ENCODE measurements around the gene OTOL1. TPM values are rescaled to one million over a fixed set of nuclear protein-coding genes. Genes with fewer than 3 reads are reported as not detected.
A peak's percentile ranks its signal among the peaks of the same experiment; 100 is the strongest.

Gene OTOL1
- total and polyA plus RNA-seq, 10 of the 15 experiments (the other 5 are each of a cell fraction or from before 2014, with no cell fraction given) = not detected

DNA sequence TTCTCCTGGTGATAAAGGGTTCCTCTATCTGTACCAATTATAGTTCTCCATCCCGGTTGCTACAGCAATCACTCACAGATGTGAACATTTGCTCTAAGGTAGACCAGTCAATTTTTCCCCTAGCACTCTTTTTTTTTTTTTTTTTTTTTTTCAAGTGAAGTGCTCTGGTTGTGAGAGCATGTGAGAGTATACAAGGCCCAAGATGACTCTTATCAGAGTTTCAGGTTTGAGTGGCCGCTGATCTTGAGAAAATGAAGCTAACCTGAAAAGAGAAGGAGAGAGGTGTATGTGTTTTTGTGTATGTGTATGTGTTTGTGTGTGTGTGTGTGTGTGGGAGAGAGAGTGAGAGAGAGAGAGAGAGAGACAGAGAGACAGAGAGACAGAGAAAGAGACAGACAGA is 44.4 kb upstream of the OTOL1 start:
- Histone ChIP-seq H3K9ac (ENCODE audit: control insufficient read depth, insufficient read depth, low read length) (no peak overlapping the region), H3K27me3 (replicated peaks in 1 of 2; ENCODE audit: control insufficient read depth in 2 of 2, insufficient read depth in 2 of 2, low read length in 1 of 2) (no peaks in the 10 kb centered on the region), H3K36me3 (ENCODE audit: control insufficient read depth in 2 of 2, insufficient read depth in 2 of 2, low read length in 1 of 2) (no peaks in the 10 kb centered on the region), H3K27ac (ENCODE audit: control insufficient read depth, insufficient read depth) (no peak overlapping the region), H3K4me1 (ENCODE audit: control insufficient read depth, insufficient read depth, low read length) (no peaks in the 10 kb centered on the region), H3K9me3 (replicated peaks; ENCODE audit: control insufficient read depth, insufficient read depth, low read length) (no peaks in the 10 kb centered on the region), H2AFZ (ENCODE audit: control insufficient read depth, low read depth, low read length) (no peak overlapping the region), H3K4me3 (no peak overlapping the region), H3K79me2 (ENCODE audit: control insufficient read depth, insufficient read depth, low read length) (no peaks in the 10 kb centered on the region), H3K4me2 (ENCODE audit: control insufficient read depth, insufficient read depth) (no peak overlapping the region), H4K20me1 (ENCODE audit: control insufficient read depth, insufficient read depth) (no peaks in the 10 kb centered on the region)
- ChIA-PET POLR2A (interaction anchor here (0.7 kb wide), 1 partner anchor 469 kb away, joined by 8 read pairs; no protein-coding TSS in a partner anchor), SMC1A (ENCODE audit: uncharacterized antibody, unreplicated experiment) (no interaction called here), RAD21 (ENCODE audit: unreplicated experiment) (interaction anchor here (0.7 kb wide), 1 partner anchor 96 kb away, joined by 4 read pairs; no protein-coding TSS in a partner anchor), CTCF (interaction anchor here (1.7 kb wide), 2 partner anchors 9 to 22 kb away, joined by 5 to 6 read pairs; no protein-coding TSS in a partner anchor)
- WGBS (ENCODE audit: insufficient coverage, insufficient replicate concordance, low lambda C conversion rate, missing lambda C conversion rate) = 4% methylated on average over 2 of the region's 2 CpGs
- in situ Hi-C loops (cut with MboI) = no loop called here
- no peak for FAIRE-seq
- BruUV-seq (replicated peaks) = no TSS peak
- ATAC-seq = peak; percentile 88
- TF ChIP-seq ZNF384 (IDR thresholded peaks at IDR 0.05; ENCODE audit: borderline replicate concordance, low read depth, low read length) (peak; percentile 55; the same call in 1 of the 2 replicates), HCFC1 (IDR thresholded peaks at IDR 0.05; ENCODE audit: low read length) (no peak)
- DNase-seq (ENCODE audit: low read depth, low spot score) = no peak
- intact Hi-C loops (cut with micrococcal nuclease; ENCODE audit: unreplicated experiment) = loop anchor here (5.0 kb wide), 2 partner anchors 85 to 105 kb away; no protein-coding TSS in a partner anchor

DNA sequence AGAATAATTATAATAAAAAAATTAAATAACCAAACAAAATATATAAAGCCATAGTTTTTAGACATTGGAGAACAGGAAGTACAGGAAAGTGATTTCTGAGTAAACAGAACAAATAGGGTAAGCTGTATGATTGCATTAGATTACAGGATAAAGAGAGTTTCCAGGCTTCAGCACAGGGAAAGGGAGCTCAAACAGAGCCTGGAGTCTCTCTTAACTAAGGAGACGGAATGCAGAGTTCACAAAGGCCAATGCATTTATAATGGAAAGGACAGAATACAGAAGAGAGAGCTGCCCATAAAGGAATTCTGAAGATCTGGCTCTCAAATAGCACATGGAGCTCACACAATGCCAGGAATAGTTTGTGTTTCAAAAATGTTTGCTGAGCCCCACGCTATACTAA is 42.0 kb upstream of the OTOL1 start:
- FAIRE-seq (no peak), DNase-seq (ENCODE audit: low read depth, low spot score) (no peak), ATAC-seq (no peak)
- H3K79me2 ChIP-seq (ENCODE audit: control insufficient read depth, insufficient read depth, low read length) = no peaks in the 10 kb centered on the region
- no peaks in the 10 kb centered on the region for H4K20me1 ChIP-seq (ENCODE audit: control insufficient read depth, insufficient read depth)
- POLR2A ChIA-PET = no interaction called here
- no peak overlapping the region for H3K4me2 ChIP-seq (ENCODE audit: control insufficient read depth, insufficient read depth)
- TF ChIP-seq ZBTB4 (CRISPR knock-in tag; IDR thresholded peaks at IDR 0.05) = no peak
- no peak for TF ChIP-seq SMARCA5 (IDR thresholded peaks at IDR 0.05)
- TF ChIP-seq NRF1 (conservative IDR thresholded peaks at IDR 0.05; ENCODE audit: low read depth, low read length) = no peak
- TF ChIP-seq TCF12 (IDR thresholded peaks at IDR 0.05; ENCODE audit: low read depth, low read length) = no peak
- no peak for TF ChIP-seq KDM1A (IDR thresholded peaks at IDR 0.05; ENCODE audit: borderline replicate concordance)
- TF ChIP-seq ATF2 (IDR thresholded peaks at IDR 0.05; ENCODE audit: low read length) = no peak
- no peak overlapping the region for H3K27ac ChIP-seq (ENCODE audit: control insufficient read depth, insufficient read depth)
- in situ Hi-C loops (cut with MboI) (no loop called here), intact Hi-C loops (cut with micrococcal nuclease; ENCODE audit: unreplicated experiment) (loop anchor here (5.0 kb wide), 2 partner anchors 83 to 103 kb away; no protein-coding TSS in a partner anchor)
- BruUV-seq (replicated peaks) = no TSS peak
- no peaks in the 10 kb centered on the region for H3K9me3 ChIP-seq (replicated peaks; ENCODE audit: control insufficient read depth, insufficient read depth, low read length)
- no peaks in the 10 kb centered on the region for H3K4me1 ChIP-seq (ENCODE audit: control insufficient read depth, insufficient read depth, low read length)
- RAD21 ChIA-PET (ENCODE audit: unreplicated experiment) = no interaction called here
- 13% methylated on average over 2 of the region's 2 CpGs for WGBS (ENCODE audit: insufficient coverage, insufficient replicate concordance, low lambda C conversion rate, missing lambda C conversion rate)
- H3K36me3 ChIP-seq (ENCODE audit: control insufficient read depth in 2 of 2, insufficient read depth in 2 of 2, low read length in 1 of 2) = no peaks in the 10 kb centered on the region
- H2AFZ ChIP-seq (ENCODE audit: control insufficient read depth, low read depth, low read length) = no peak overlapping the region
- H3K27me3 ChIP-seq (replicated peaks in 1 of 2; ENCODE audit: control insufficient read depth in 2 of 2, insufficient read depth in 2 of 2, low read length in 1 of 2) = no peaks in the 10 kb centered on the region
- SMC1A ChIA-PET (ENCODE audit: uncharacterized antibody, unreplicated experiment) = interaction anchor here (1.2 kb wide), 1 partner anchor 54 kb away, joined by 3 read pairs; no protein-coding TSS in a partner anchor
- no peak overlapping the region for H3K4me3 ChIP-seq
- H3K9ac ChIP-seq (ENCODE audit: control insufficient read depth, insufficient read depth, low read length) = no peak overlapping the region
- CTCF ChIA-PET = no interaction called here

Data from GM12878 (cell line).